NCI-H2081 treated with DMSO at 0.1 percent for 48 hours (cell line): ENCODE data around the gene GAK.

Source experiments
- DNase-seq: peaks from one replicate; lab custom pipeline; 2025; lab: John Stamatoyannopoulos, UW

Gene GAK

DNA sequence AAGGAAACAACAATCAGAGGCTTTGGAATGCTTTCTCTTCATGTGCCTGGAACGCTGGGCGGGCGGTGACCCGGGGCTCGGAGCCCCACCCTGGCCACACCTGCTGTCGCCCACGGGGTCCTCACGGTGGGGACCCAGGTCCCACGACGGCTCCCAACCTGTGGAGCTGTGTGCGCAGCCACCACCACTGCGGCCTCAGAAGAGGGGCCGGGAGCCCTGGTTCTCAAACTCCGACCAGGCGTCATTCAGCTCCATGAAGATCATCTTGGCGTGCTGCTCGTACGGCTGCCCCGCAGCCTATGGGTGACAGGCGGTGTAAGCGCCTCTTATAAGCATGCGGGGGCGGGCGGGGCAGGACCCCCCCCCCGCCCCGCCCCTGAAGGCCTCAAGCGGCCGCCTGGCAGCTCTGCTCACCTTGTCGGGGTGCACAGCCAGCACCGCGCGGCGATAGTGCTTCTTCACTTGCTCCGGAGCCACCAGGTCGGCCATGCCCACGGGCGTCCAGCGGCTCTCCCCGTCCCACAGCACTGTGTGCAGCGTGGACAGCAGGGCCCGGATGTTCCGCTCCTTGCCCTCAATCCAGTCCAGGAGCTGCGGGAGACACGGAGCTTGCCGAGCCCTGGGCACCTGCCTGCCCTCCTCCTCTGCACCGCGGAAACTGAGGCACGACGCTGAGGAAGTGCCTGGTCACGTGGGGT lies 82.5 kb downstream of the GAK start:
- DNase-seq, result no peak

GRCh38 chr4:848803-849477 lies 83.2 kb downstream of the GAK start:
- no peak for DNase-seq

DNA sequence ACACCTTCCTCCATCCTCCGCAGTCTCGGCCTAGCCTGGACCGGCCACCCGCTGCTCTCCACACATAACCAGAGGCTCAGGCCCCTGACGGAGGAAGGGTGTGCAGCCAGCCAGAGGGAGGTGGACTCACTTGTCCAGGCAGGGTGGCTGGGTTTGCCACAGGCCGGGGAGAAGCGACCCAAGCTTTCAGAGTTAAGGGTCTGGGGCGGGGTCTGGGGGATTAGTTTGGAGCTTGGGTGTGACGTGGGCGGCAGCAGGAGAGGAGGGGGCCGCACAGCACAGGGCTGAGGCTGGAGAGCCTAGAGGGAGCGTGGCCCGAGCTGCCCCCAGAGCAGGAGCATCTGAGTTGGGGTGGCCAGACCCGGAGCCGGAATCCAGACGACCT lies 83.8 kb downstream of the GAK start:
- DNase-seq, result no peak

DNA sequence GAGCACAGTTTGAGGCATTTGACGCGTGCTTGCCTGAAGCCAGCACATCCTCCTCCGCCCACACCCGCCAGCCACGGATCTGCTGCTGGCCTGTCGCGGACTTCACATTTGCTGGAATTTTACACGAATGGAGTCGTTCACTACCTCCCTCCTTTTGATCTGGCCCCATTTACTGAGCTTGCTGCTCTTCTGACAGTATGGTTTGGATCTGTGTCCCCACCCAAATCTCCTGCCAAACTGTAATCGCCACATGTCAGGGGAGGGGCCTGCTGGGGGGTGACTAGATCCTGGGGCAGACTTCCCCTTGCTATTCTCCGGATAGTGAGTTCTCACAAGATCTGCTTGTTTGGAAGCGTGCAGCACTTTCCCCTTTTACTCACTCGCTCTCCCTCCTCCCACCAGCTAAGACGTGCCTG lies 86.3 kb downstream of the GAK start:
- DNase-seq, result no peak

- DNase-seq, result no peak
These were observed 86.8 kb downstream of the GAK start for GRCh38 chr4:845233-845835.

DNA sequence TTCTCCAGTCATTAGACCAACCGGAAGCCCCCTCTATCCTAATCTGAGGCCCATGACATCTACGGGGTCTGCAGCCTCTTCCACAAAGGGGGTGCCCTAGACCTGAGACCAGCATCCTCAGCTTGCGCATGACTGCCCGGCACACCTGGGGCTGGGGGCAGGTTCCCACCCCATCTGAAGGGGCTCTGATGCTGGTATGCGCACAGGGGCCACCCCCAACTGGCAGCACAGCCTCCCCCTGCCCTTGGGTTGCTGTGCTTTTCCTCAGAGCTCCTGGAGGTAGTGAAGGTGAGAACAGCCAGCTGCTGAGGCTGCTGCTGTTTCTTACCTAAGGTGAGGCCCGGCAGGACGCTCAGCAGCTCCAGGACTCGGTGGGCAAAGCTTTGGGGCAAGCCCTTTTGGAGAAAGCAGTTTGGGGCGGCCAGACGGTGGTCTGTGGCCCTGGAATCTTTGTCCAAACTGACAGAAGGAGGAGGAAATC lies 87.3 kb downstream of the GAK start:
- DNase-seq, result no peak

DNA sequence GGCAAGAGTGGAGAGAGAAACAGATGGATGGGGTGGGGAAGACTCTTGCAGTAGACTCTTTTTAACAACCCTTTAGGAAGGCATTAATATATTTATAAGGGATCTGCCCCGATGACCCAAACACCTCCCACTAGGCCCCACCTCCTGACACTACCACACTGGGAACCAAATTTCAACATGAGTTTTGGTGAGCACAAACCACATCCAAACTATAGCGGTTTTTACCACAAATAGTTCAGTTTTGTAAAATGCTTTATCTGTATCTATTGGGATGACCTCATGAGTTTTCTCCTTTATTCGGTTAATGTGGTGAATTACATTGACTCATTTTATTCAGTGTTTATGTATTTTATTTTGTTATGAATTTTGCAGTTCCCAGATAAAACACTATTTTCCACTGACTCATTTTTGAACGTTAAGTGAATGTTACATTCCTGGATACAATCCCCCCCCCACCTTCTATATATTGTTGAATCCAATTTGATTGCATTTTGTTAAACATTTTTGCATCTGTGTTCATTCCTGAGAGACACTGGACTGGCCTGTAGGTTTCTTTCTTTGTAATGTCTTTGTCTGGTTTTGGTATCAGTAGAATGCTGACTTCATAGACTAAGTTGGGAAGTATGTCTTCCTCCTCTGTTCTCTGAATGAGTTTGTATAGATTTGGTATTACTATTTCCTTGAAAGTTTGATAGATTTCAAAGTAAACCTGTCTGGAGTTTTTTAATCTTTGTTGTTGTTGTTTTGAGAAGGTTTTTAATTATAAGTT lies 92.3 kb downstream of the GAK start:
- DNase-seq, result no peak

DNA sequence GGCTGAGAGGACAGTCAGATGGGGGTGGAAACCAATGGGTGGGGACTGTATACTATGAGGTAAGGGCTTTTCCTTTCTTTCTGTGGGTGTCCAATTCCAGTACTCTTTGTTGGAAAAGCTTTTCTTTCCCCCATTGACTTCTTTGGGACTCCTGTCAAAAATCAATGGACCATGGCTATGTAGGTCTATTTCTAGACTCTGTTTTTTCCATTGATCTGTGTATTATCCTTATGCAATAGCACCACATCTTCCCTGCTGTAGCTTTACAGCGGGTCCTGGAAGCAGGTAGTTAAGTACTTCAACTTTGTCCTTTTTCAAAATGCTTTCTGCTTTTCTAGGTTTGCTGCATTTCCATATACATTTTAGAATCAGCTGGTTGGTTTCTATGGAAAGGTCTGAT lies 94.3 kb downstream of the GAK start:
- no peak for DNase-seq

DNA sequence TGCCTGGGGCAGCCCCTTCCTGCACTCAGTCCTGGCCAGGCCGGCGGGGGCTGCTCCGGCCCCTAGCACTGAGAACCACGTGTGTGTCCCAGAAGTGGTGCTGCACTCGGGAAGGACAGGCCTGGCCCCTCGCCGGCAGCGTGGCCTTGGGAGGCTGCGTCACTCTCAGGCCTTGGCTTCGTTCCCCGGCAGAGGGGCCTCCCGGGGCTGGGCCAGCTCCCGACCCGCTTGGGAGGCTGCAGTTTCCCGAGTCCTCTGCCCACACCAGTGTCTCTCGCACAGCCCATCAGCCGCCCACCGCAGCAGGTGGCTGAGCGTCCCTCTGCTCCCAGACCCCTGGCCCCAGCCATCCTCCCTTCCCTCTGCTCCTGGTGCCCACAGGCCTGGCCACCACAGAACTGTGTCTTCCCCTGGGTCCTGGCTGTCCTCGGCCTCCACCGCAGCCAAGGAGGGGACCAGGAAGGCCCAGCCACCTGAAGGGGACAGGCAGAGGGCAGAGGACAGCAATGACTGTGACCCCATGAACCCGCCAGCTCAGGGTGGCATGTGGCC lies 95.3 kb downstream of the GAK start:
- no peak for DNase-seq

DNA sequence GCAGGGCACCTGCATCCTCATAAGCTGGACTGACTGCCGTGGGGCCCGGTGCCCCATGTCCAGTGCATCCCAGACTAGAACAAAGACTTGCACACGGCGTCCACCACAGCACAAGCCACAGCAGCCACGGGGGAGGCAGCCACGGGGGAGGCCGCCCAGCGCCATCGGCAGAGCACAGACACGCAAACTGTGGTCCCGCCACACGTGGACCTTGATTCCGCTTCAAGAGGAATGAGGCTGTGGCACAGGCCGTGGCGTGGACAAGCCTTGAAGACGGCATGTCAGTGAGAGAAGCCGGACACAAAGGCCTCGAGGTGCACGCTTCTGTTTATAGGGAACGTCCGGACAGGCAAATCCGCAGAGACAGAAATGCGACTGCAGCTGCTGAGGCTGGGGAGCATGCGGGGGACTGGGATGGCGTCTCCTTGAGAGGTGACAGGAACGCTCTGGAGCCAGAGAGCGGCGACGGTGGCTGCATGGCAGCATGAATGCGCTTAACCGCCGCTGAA lies 96.1 kb downstream of the GAK start:
- DNase-seq, result no peak

DNA sequence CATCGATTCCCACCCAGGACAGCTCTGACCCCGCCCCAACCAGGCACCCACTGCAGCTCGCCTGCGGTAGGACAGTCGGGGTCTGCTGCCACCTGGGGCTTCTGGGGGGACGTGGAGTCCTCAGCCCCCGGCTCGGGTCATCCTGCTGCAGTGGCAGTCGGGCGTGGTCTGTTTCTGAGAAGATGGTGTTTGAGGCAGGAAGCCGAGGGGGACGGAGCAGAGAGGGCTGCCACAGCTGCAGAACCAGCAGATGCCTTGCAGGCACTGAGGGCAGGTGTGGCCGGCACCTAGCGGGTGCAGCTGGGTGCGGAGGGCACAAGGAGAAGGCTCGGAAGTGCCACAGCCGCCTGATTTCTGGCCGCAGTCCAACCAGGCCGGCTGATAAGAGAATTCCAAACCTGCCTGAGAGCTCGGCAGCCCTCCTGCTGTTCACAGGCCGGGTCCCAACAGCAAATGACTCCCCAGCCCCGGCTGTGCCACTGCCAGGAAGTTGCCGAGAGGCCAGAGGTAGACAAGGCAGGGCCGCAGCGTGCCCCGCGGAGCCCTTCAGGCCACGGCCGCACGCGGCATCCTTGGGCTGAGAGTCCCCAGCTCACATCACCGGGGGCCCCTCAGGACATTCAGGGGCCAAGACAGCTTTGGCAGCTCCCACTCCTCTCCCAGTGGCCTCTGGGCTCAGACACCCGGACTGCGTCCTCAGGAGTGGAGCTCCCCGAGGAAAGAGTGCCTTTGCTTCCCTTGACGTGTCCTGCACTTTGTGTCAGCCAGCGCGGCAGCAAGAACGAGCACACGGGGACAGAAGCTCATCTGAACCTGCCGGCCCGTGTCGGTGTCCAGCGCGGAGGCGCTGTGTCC lies 96.7 kb downstream of the GAK start:
- DNase-seq, result no peak

DNA sequence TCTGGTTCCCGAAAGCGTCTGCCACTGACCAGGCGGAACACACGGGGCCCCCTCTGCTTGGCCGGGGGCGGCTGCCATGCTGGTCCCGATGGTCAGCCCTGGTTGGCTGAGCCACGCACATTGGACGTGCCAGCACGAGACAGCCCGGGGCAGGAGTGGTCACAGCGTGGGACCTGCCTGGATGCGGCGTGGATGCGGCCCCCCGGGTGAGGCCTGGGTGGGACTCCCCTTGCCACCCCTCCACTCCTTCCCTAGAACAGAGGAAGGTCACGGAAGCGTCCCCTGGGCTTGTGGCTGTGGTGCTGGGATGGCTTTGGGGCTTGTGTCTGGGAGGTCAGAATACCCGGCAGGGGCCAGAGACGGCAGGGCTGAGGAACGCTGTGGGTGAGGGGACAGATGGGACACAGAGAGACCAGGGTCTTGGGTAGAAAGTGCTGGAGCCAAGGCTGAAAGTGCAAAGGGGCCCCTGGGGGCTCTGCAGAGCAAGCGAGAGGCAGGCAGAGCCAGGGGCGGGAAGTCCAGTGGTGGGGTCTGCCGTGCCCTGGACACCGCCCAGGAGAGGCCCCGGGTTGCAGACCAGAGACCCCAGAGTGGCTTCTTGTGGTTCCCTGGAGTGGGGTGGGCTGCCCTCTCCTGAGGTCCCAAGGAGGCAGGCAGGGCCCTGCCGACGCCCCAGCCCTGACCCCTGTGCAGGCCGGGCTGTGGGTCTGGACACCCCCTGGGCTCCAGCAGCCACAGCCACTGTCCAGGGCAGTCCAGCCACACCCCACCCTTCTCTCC lies 97.6 kb downstream of the GAK start:
- no peak for DNase-seq

- no peak for DNase-seq
These were observed 98.3 kb downstream of the GAK start for GRCh38 chr4:833731-834367.

DNA sequence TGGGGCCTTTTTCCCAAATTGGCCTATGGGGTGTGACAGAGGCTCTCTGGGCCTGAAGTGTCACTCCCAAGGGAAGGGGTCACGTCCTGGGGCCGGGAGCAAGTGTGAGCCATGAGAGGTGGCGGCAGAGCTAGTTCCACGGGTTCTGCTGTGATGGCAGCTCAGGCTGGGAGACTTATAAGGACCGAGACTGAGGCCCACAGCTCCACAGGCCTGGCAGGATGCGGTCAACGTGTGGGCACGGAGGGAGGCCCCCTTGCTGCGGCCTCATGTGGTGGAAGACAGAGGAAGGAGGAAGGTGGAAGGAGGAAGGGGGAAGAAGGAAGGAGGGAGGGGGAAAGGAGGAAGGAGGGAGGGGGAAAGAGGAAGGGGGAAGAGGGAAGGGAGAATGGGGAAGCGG lies 99.0 kb downstream of the GAK start:
- DNase-seq, result no peak

DNA sequence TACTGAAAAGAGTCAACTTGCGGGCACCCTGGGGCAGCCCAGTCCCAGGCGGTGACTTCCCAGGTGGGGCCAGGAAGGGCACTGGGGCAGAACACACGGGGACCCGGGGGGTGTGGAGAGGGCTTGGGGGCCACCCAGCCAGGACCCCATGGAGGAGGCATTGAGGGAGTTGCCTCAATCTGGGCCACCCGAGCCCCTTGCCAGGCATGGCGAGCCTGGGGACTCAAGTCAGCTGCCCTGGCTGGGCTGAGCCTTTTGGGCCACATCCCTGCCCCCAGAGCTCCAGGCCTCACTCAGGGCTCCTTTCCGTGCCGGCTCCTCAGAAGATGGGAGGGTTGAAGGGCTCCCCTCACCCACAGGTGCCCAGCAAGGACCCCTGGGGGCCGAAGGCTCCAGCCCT lies 99.6 kb downstream of the GAK start:
- no peak for DNase-seq

- DNase-seq, result no peak
These were observed 100.0 kb downstream of the GAK start for GRCh38 chr4:832108-832507.

GRCh38 chr4:831483-831805 lies 100.7 kb downstream of the GAK start:
- no peak for DNase-seq

DNA sequence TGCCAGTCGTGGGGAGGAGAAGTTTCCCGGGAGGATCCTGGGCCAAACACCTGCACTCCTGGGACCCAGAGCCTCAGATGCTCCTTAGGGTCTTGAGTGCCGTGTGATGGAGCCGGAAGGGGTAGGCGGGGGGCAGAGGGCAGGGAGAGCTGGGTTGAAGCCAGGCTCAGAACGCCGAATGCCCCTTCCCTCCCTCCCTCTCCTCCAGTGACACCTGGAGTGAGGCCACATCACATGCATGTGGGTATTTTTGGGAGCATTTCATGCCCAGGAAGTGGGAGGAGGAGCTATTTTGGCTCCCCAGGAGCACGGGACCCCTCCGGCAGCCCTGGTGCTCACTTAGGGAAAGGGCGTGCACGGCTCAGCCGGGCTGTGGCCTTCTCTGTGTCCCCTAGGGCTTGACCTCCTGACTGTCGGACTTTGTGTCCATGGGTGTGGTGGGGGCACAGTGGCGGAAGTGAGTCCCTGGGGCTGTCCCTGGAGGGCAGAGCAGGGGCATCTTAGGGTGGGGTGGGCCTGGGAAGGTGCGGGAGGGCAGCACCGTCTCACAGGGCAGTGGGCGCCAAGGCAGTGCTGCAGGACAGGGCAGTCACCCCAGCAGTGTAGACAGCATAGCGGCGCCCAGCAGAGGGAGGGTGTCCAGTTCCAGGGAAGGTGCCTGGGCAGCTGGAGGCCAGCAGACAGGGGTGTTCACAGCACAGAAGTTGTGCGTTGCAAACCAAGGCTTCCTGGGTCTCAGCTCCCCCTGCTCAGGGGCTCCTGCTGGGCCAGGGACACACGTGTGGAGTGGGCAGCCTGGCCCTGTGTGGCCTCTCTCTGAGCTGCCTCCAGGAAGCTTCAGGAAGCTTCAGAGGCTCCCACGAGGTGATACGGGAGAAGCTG lies 101.3 kb downstream of the GAK start:
- no peak for DNase-seq
